ENCODE measurements around the gene CBLN1.

The CBLN1 gene

GRCh38 chr16:49280841-49281371 is 732 bp downstream of the CBLN1 start:
- H2BK120ac ChIP-seq (ENCODE audit: insufficient read depth, low read length, poor library complexity) = no peak overlapping the region
- no peak overlapping the region for H3K23ac ChIP-seq (ENCODE audit: low read length)
- H3K27ac ChIP-seq (ENCODE audit: low read depth, low read length) = no peak overlapping the region
- DNase-seq = no peak
- no peak overlapping the region for H4K12ac ChIP-seq (ENCODE audit: low read depth, low read length)
- H3K9ac ChIP-seq (ENCODE audit: low read length) = no peak overlapping the region
- no peak overlapping the region for H2AK5ac ChIP-seq (ENCODE audit: low read length)
- peaks cover 79% of the 10 kb centered on the region for H3K27me3 ChIP-seq (ENCODE audit: insufficient read depth, low read length)
- no peak overlapping the region for H3K18ac ChIP-seq (ENCODE audit: low read length)
- no peak overlapping the region for H2BK5ac ChIP-seq (ENCODE audit: low read depth, low read length, poor library complexity)
- no peaks in the 10 kb centered on the region for H3K79me2 ChIP-seq (ENCODE audit: control insufficient read depth, insufficient read depth, low read length, poor library complexity)
- no peak overlapping the region for H3K14ac ChIP-seq (ENCODE audit: low read length)
- H4K8ac ChIP-seq (ENCODE audit: low read depth, low read length) = no peak overlapping the region
- no peaks in the 10 kb centered on the region for H3K36me3 ChIP-seq (ENCODE audit: control insufficient read depth in 1 of 2, insufficient read depth in 2 of 2, low read length in 2 of 2)
- H2BK12ac ChIP-seq (ENCODE audit: low read length) = no peak overlapping the region
- H3K4me1 ChIP-seq (ENCODE audit: control insufficient read depth in 1 of 2, insufficient read depth in 2 of 2, low read length in 2 of 2) = peaks cover 9 to 16% of the 10 kb centered on the region in 2 experiments
- H4K91ac ChIP-seq (ENCODE audit: low read depth, low read length) = no peak overlapping the region
- H2AFZ ChIP-seq (ENCODE audit: insufficient read depth, low read length, poor library complexity) = no peak overlapping the region
- peaks cover 9% of the 10 kb centered on the region for H3K9me3 ChIP-seq (ENCODE audit: insufficient read depth, low read depth, low read length)
- H3K4ac ChIP-seq (ENCODE audit: low read depth, low read length) = no peak overlapping the region
- H3K4me3 ChIP-seq (ENCODE audit: low read depth, low read length) = no peak overlapping the region
- no CpG with 5 or more reads among the region's 37 CpGs for WGBS (ENCODE audit: extremely low coverage, insufficient coverage, insufficient read length)
- no peaks in the 10 kb centered on the region for H3K79me1 ChIP-seq (ENCODE audit: low read length)
- peak overlapping the region; percentile 29 for H3K4me2 ChIP-seq (ENCODE audit: low read length)

- Histone ChIP-seq H4K8ac (ENCODE audit: low read depth, low read length) (no peak overlapping the region), H2BK5ac (ENCODE audit: low read depth, low read length, poor library complexity) (no peak overlapping the region), H3K18ac (ENCODE audit: low read length) (no peak overlapping the region), H3K9me3 (ENCODE audit: insufficient read depth, low read depth, low read length) (peaks cover 10% of the 10 kb centered on the region), H2AFZ (ENCODE audit: insufficient read depth, low read length, poor library complexity) (no peak overlapping the region), H3K4me2 (ENCODE audit: low read length) (no peak overlapping the region), H3K36me3 (ENCODE audit: control insufficient read depth in 1 of 2, insufficient read depth in 2 of 2, low read length in 2 of 2) (no peaks in the 10 kb centered on the region), H4K12ac (ENCODE audit: low read depth, low read length) (no peak overlapping the region), H2BK120ac (ENCODE audit: insufficient read depth, low read length, poor library complexity) (no peak overlapping the region), H3K14ac (ENCODE audit: low read length) (no peak overlapping the region), H3K79me2 (ENCODE audit: control insufficient read depth, insufficient read depth, low read length, poor library complexity) (no peaks in the 10 kb centered on the region), H3K79me1 (ENCODE audit: low read length) (no peaks in the 10 kb centered on the region), H2AK5ac (ENCODE audit: low read length) (no peak overlapping the region), H3K27ac (ENCODE audit: low read depth, low read length) (no peak overlapping the region), H3K4me1 (ENCODE audit: control insufficient read depth in 1 of 2, insufficient read depth in 2 of 2, low read length in 2 of 2) (peaks cover 9 to 16% of the 10 kb centered on the region in 2 experiments), H3K23ac (ENCODE audit: low read length) (no peak overlapping the region), H2BK12ac (ENCODE audit: low read length) (no peak overlapping the region), H3K9ac (ENCODE audit: low read length) (no peak overlapping the region), H3K4ac (ENCODE audit: low read depth, low read length) (no peak overlapping the region), H3K27me3 (ENCODE audit: insufficient read depth, low read length) (peaks cover 86% of the 10 kb centered on the region), H3K4me3 (ENCODE audit: low read depth, low read length) (no peak overlapping the region), H4K91ac (ENCODE audit: low read depth, low read length) (no peak overlapping the region)
- DNase-seq = no peak
- WGBS (ENCODE audit: extremely low coverage, insufficient coverage, insufficient read length) = no CpG with 5 or more reads among the region's 39 CpGs
Observed at GRCh38 chr16:49280105-49280741, 1.4 kb downstream of the CBLN1 start.

GRCh38 chr16:49278944-49279725 is 2.5 kb downstream of the CBLN1 start:
- Histone ChIP-seq H4K8ac (ENCODE audit: low read depth, low read length) (no peak overlapping the region), H3K4me3 (ENCODE audit: low read depth, low read length) (no peak overlapping the region), H3K79me2 (ENCODE audit: control insufficient read depth, insufficient read depth, low read length, poor library complexity) (no peaks in the 10 kb centered on the region), H3K36me3 (ENCODE audit: control insufficient read depth in 1 of 2, insufficient read depth in 2 of 2, low read length in 2 of 2) (no peaks in the 10 kb centered on the region), H4K91ac (ENCODE audit: low read depth, low read length) (no peak overlapping the region), H3K4me2 (ENCODE audit: low read length) (peak overlapping the region; percentile 23), H4K12ac (ENCODE audit: low read depth, low read length) (no peak overlapping the region), H3K14ac (ENCODE audit: low read length) (no peak overlapping the region), H3K9ac (ENCODE audit: low read length) (no peak overlapping the region), H2BK5ac (ENCODE audit: low read depth, low read length, poor library complexity) (no peak overlapping the region), H3K27me3 (ENCODE audit: insufficient read depth, low read length) (peaks cover 91% of the 10 kb centered on the region), H3K4me1 (ENCODE audit: control insufficient read depth in 1 of 2, insufficient read depth in 2 of 2, low read length in 2 of 2) (peaks cover 9 to 16% of the 10 kb centered on the region in 2 experiments), H3K79me1 (ENCODE audit: low read length) (no peaks in the 10 kb centered on the region), H3K4ac (ENCODE audit: low read depth, low read length) (no peak overlapping the region), H2BK120ac (ENCODE audit: insufficient read depth, low read length, poor library complexity) (no peak overlapping the region), H2BK12ac (ENCODE audit: low read length) (no peak overlapping the region), H3K18ac (ENCODE audit: low read length) (no peak overlapping the region), H2AK5ac (ENCODE audit: low read length) (no peak overlapping the region), H2AFZ (ENCODE audit: insufficient read depth, low read length, poor library complexity) (no peak overlapping the region), H3K27ac (ENCODE audit: low read depth, low read length) (no peak overlapping the region), H3K9me3 (ENCODE audit: insufficient read depth, low read depth, low read length) (peaks cover 11% of the 10 kb centered on the region), H3K23ac (ENCODE audit: low read length) (no peak overlapping the region)
- no peak for DNase-seq
- WGBS (ENCODE audit: extremely low coverage, insufficient coverage, insufficient read length) = no CpG with 5 or more reads among the region's 29 CpGs

- Histone ChIP-seq H3K4ac (ENCODE audit: low read depth, low read length) (no peak overlapping the region), H4K8ac (ENCODE audit: low read depth, low read length) (no peak overlapping the region), H3K14ac (ENCODE audit: low read length) (no peak overlapping the region), H3K79me2 (ENCODE audit: control insufficient read depth, insufficient read depth, low read length, poor library complexity) (no peaks in the 10 kb centered on the region), H3K9ac (ENCODE audit: low read length) (no peak overlapping the region), H3K23ac (ENCODE audit: low read length) (no peak overlapping the region), H2BK5ac (ENCODE audit: low read depth, low read length, poor library complexity) (no peak overlapping the region), H3K18ac (ENCODE audit: low read length) (no peak overlapping the region), H2AFZ (ENCODE audit: insufficient read depth, low read length, poor library complexity) (no peak overlapping the region), H2AK5ac (ENCODE audit: low read length) (no peak overlapping the region), H4K12ac (ENCODE audit: low read depth, low read length) (no peak overlapping the region), H4K91ac (ENCODE audit: low read depth, low read length) (no peak overlapping the region), H3K79me1 (ENCODE audit: low read length) (no peaks in the 10 kb centered on the region), H3K4me2 (ENCODE audit: low read length) (no peak overlapping the region), H2BK12ac (ENCODE audit: low read length) (no peak overlapping the region), H3K36me3 (ENCODE audit: control insufficient read depth in 1 of 2, insufficient read depth in 2 of 2, low read length in 2 of 2) (no peaks in the 10 kb centered on the region), H2BK120ac (ENCODE audit: insufficient read depth, low read length, poor library complexity) (no peak overlapping the region), H3K9me3 (ENCODE audit: insufficient read depth, low read depth, low read length) (peaks cover 11% of the 10 kb centered on the region), H3K27ac (ENCODE audit: low read depth, low read length) (no peak overlapping the region), H3K27me3 (ENCODE audit: insufficient read depth, low read length) (peaks cover 87% of the 10 kb centered on the region), H3K4me1 (ENCODE audit: control insufficient read depth in 1 of 2, insufficient read depth in 2 of 2, low read length in 2 of 2) (peaks cover 9 to 16% of the 10 kb centered on the region in 2 experiments), H3K4me3 (ENCODE audit: low read depth, low read length) (no peak overlapping the region)
- WGBS (ENCODE audit: extremely low coverage, insufficient coverage, insufficient read length) = no CpG with 5 or more reads among the region's 11 CpGs
- no peak for DNase-seq
Observed at GRCh38 chr16:49278567-49278827, 3.1 kb downstream of the CBLN1 start.
